GM23338 (cell line): Measurements from ENCODE around the gene MYRFL. TPM values are rescaled to one million over a fixed set of nuclear protein-coding genes. Genes with fewer than 3 reads are reported as not detected.

Experiments
- ATAC-seq: fragments of 200-7000 bp; cut with Tn5 transposase; 3 replicates; pipeline ENCODE4 v1.9.1; 2020
- DNase-seq: peaks from one replicate; pipeline ENCODE4 v3.0.0-alpha.2; 2015; ENCODE audit warnings: low spot score
- H2AFZ ChIP-seq: fragments of 200-600 bp; sonication (generic); 2 replicates; pipeline ENCODE4 v1.8.0; 2016; ENCODE audit warnings: antibody characterized with exemption, mild to moderate bottlenecking, moderate library complexity
- H3F3A ChIP-seq: fragments of 200-600 bp; sonication (generic); replicated peaks from 2 replicates; pipeline ENCODE4 v1.8.0; 2017; ENCODE audit warnings: antibody characterized with exemption, mixed run types, low read depth
- H3K27ac ChIP-seq: fragments of 200-600 bp; sonication (generic); 2 replicates; pipeline ENCODE4 v1.6.1; 2016; ENCODE audit warnings: low read depth
- H3K27me3 ChIP-seq: fragments of 200-600 bp; sonication (generic); 2 replicates; pipeline ENCODE4 v1.8.0; 2016; ENCODE audit warnings: mild to moderate bottlenecking, mixed run types, moderate library complexity; ENCODE audit not compliant: insufficient read depth
- H3K36me3 ChIP-seq: fragments of 200-600 bp; sonication (generic); 2 replicates; pipeline ENCODE4 v1.8.0; 2016; ENCODE audit warnings: mild to moderate bottlenecking; ENCODE audit not compliant: insufficient read depth
- H3K4me1 ChIP-seq: fragments of 200-600 bp; sonication (generic); 2 replicates; pipeline ENCODE4 v1.8.0; 2016; ENCODE audit warnings: mild to moderate bottlenecking, moderate library complexity; ENCODE audit not compliant: insufficient read depth
- H3K4me2 ChIP-seq: fragments of 200-600 bp; sonication (generic); 2 replicates; pipeline ENCODE4 v1.7.1; 2017; ENCODE audit warnings: mixed run types
- H3K4me3 ChIP-seq: fragments of 200-600 bp; sonication (generic); 2 replicates; pipeline ENCODE4 v1.6.1; 2016; ENCODE audit warnings: mixed run types
- H3K79me2 ChIP-seq: fragments of 200-600 bp; sonication (generic); replicated peaks from 2 replicates; pipeline ENCODE4 v1.8.0; 2017; ENCODE audit warnings: mild to moderate bottlenecking; ENCODE audit not compliant: insufficient read depth
- H3K9me2 ChIP-seq: fragments of 200-600 bp; sonication (generic); 2 replicates; pipeline ENCODE4 v1.8.0; 2017; ENCODE audit not compliant: insufficient read depth
- H4K20me1 ChIP-seq: fragments of 200-600 bp; sonication (generic); replicated peaks from 2 replicates; pipeline ENCODE4 v1.8.0; 2017; ENCODE audit warnings: mild to moderate bottlenecking; ENCODE audit not compliant: insufficient read depth
- H3K27ac Mint-ChIP-seq: 2 replicates; pipeline ENCODE4 v1.8.0; 2020; ENCODE audit warnings: inconsistent platforms, mild to moderate bottlenecking, moderate library complexity, mixed read lengths
- H3K27me3 Mint-ChIP-seq: 3 replicates; pipeline ENCODE4 v1.8.0; 2022; ENCODE audit warnings: low read depth, mild to moderate bottlenecking, moderate library complexity, mixed read lengths, inconsistent platforms; ENCODE audit not compliant: insufficient read depth, poor library complexity
- H3K36me3 Mint-ChIP-seq: 3 replicates; pipeline ENCODE4 v1.8.0; 2021; ENCODE audit warnings: low read depth, mild to moderate bottlenecking, inconsistent platforms, moderate library complexity, mixed read lengths
- H3K4me1 Mint-ChIP-seq: 3 replicates; pipeline ENCODE4 v1.8.0; 2020; ENCODE audit warnings: mild to moderate bottlenecking, inconsistent platforms, mixed read lengths
- H3K4me3 Mint-ChIP-seq: 3 replicates; pipeline ENCODE4 v1.8.0; 2021; ENCODE audit warnings: moderate library complexity, mild to moderate bottlenecking, inconsistent platforms, mixed read lengths
- H3K9me3 Mint-ChIP-seq: 3 replicates; pipeline ENCODE4 v1.8.0; 2020; ENCODE audit warnings: moderate library complexity, mild to moderate bottlenecking, inconsistent platforms, mixed read lengths
- NANOG ChIP-seq: IDR thresholded peaks from 2 replicates; pipeline ENCODE4 v1.6.1; 2016; ENCODE audit warnings: antibody characterized with exemption, borderline replicate concordance
- ZNF114 ChIP-seq: fragments of 250-450 bp; sonication (Bioruptor Pico); IDR thresholded peaks from 2 replicates; pipeline ENCODE4 v1.5.0; 2020; ENCODE audit warnings: mild to moderate bottlenecking, moderate library complexity
- ZNF331 ChIP-seq: fragments of 250-450 bp; sonication (Bioruptor Pico); IDR thresholded peaks from 2 replicates; pipeline ENCODE4 v1.5.0; 2020; ENCODE audit warnings: low read depth, mild to moderate bottlenecking, moderate library complexity
- polyA plus RNA-seq: library from polyadenylated mRNA; unstranded; fragments of >200 nt; fragmentation: Nextera tagmentation; extraction: Ambion mirVana; gene quantifications from 2 replicates; pipeline ENCODE4 v1.2.1, GENCODE V29; 2016
- total RNA-seq: library from RNA; depleted of rRNA; stranded (reverse); fragments of >200 nt; shearing (Covaris generic); gene quantifications from 2 replicates; pipeline ENCODE4 v1.2.3, GENCODE V29; 2014
- TF ChIP-seq, protein P1 (sequence below): fragments of 250-450 bp; sonication (Bioruptor Pico); IDR thresholded peaks from 2 replicates; pipeline ENCODE4 v1.5.0; 2020; ENCODE audit warnings: mild to moderate bottlenecking, moderate library complexity

MYRFL gene
- total and polyA plus RNA-seq, 2 experiments from 2014 or later = 2.3 to 2.8 TPM

DNA sequence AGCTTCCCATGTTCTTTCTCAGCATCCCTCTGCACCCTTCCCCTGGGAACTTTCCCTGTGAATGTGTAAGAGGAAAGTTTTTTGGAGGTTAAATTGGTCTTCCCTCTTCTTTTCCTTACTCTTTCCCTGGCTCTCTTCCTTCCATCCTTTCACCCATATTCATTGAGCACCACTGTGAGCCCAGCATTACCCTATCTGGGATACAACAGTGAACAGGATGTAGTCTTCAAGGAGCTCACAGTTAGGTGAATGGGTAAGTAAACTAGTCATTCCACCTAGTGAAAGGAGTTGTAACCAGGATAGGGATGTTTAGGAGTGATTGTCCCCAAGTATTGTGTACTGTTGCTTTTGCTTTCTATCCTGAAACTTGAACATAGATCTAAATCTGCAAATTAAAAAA lies 123.8 kb downstream of the MYRFL start (continued):
- TF ChIP-seq, protein P1, sequence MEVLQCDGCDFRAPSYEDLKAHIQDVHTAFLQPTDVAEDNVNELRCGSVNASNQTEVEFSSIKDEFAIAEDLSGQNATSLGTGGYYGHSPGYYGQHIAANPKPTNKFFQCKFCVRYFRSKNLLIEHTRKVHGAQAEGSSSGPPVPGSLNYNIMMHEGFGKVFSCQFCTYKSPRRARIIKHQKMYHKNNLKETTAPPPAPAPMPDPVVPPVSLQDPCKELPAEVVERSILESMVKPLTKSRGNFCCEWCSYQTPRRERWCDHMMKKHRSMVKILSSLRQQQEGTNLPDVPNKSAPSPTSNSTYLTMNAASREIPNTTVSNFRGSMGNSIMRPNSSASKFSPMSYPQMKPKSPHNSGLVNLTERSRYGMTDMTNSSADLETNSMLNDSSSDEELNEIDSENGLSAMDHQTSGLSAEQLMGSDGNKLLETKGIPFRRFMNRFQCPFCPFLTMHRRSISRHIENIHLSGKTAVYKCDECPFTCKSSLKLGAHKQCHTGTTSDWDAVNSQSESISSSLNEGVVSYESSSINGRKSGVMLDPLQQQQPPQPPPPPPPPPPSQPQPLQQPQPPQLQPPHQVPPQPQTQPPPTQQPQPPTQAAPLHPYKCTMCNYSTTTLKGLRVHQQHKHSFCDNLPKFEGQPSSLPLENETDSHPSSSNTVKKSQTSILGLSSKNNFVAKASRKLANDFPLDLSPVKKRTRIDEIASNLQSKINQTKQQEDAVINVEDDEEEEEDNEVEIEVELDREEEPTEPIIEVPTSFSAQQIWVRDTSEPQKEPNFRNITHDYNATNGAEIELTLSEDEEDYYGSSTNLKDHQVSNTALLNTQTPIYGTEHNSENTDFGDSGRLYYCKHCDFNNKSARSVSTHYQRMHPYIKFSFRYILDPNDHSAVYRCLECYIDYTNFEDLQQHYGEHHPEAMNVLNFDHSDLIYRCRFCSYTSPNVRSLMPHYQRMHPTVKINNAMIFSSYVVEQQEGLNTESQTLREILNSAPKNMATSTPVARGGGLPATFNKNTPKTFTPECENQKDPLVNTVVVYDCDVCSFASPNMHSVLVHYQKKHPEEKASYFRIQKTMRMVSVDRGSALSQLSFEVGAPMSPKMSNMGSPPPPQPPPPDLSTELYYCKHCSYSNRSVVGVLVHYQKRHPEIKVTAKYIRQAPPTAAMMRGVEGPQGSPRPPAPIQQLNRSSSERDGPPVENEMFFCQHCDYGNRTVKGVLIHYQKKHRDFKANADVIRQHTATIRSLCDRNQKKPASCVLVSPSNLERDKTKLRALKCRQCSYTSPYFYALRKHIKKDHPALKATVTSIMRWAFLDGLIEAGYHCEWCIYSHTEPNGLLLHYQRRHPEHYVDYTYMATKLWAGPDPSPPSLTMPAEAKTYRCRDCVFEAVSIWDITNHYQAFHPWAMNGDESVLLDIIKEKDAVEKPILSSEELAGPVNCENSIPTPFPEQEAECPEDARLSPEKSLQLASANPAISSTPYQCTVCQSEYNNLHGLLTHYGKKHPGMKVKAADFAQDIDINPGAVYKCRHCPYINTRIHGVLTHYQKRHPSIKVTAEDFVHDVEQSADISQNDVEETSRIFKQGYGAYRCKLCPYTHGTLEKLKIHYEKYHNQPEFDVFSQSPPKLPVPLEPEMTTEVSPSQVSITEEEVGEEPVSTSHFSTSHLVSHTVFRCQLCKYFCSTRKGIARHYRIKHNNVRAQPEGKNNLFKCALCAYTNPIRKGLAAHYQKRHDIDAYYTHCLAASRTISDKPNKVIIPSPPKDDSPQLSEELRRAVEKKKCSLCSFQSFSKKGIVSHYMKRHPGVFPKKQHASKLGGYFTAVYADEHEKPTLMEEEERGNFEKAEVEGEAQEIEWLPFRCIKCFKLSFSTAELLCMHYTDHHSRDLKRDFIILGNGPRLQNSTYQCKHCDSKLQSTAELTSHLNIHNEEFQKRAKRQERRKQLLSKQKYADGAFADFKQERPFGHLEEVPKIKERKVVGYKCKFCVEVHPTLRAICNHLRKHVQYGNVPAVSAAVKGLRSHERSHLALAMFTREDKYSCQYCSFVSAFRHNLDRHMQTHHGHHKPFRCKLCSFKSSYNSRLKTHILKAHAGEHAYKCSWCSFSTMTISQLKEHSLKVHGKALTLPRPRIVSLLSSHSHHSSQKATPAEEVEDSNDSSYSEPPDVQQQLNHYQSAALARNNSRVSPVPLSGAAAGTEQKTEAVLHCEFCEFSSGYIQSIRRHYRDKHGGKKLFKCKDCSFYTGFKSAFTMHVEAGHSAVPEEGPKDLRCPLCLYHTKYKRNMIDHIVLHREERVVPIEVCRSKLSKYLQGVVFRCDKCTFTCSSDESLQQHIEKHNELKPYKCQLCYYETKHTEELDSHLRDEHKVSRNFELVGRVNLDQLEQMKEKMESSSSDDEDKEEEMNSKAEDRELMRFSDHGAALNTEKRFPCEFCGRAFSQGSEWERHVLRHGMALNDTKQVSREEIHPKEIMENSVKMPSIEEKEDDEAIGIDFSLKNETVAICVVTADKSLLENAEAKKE (CRISPR knock-in tag) = peak; percentile 79
- TF ChIP-seq ZNF114 (CRISPR knock-in tag) (no peak), ZNF331 (no peak)

DNA sequence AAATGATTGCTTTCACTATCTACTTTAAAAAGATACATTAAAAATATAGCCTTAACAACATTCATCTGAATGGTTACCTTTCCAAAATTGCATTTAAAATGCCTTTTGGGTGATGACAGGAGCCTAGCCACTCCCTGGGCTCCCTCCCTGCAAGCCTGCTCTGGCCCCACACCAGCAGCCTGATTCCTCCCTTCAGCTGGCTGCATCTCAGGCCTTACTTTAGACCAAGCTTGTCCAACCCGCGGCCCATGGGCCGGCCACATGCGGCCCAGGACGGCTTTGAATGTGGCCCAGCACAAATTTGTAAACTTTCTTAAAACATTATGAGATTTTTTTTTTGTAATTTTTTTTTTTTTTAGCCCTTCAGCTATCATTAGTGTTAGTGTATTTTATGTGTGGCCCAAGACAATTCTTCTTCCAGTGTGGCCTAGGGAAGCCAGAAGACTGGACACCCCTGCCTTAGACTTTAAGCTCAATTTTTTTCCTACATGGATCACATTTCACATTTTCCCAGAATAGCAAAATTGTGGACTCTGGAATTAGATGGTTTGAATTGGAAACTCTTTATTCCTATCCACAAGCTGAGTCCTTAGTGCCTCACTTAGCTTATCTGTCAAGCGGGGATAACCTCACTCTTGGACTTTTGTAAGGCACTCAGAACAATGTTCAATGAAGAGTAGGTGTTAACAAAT lies 124.4 kb downstream of the MYRFL start:
- peaks cover 3% of the 10 kb centered on the region; the same call in 2 of the 3 replicates for H3K9me3 Mint-ChIP-seq
- Histone ChIP-seq H2AFZ (no peak overlapping the region), H3F3A (no peaks in the 10 kb centered on the region), H3K4me2 (no peak overlapping the region), H4K20me1 (no peaks in the 10 kb centered on the region), H3K36me3 (no peaks in the 10 kb centered on the region), H3K79me2 (no peaks in the 10 kb centered on the region), H3K4me1 (peaks cover 41% of the 10 kb centered on the region), H3K4me3 (no peak overlapping the region), H3K27ac (no peak overlapping the region), H3K9me2 (0 out of 2 replicates have a peak, but pooled peaks cover 10% of the 10 kb centered on the region), H3K27me3 (no peaks in the 10 kb centered on the region)
- H3K4me3 Mint-ChIP-seq = no peak overlapping the region
- H3K27ac Mint-ChIP-seq = no peak overlapping the region
- peaks cover 53% of the 10 kb centered on the region for H3K4me1 Mint-ChIP-seq
- ATAC-seq = peak; percentile 59
- H3K27me3 Mint-ChIP-seq = peaks cover 2% of the 10 kb centered on the region
- peaks cover 12% of the 10 kb centered on the region; the same call in 2 of the 3 replicates for H3K36me3 Mint-ChIP-seq
- DNase-seq = peak; percentile 9
- TF ChIP-seq ZNF114 (CRISPR knock-in tag) (no peak), NANOG (no peak)
